ENCODE data around the gene TTBK2. TPM values are rescaled to one million over a fixed set of nuclear protein-coding genes. Genes with fewer than 3 reads are reported as not detected.

Gene TTBK2
- polyA plus RNA-seq, 1 of the 3 experiments (the other 2 are of a cell fraction) = 4.5 TPM

GRCh38 chr15:42854576-42854975, 66.0 kb downstream of the TTBK2 start:
- no peak for DNase-seq
- TF ChIP-seq SMC3 (IDR thresholded peaks at IDR 0.05; ENCODE audit: low read depth, low read length) (no peak), MAX (IDR thresholded peaks at IDR 0.05; ENCODE audit: low read depth) (no peak), FOSL2 (IDR thresholded peaks at IDR 0.05; ENCODE audit: borderline replicate concordance, low read depth) (no peak), NFIC (IDR thresholded peaks at IDR 0.05; ENCODE audit: borderline replicate concordance) (no peak), MEF2A (IDR thresholded peaks at IDR 0.05; ENCODE audit: borderline replicate concordance, low read depth) (no peak), RAD21 (IDR thresholded peaks at IDR 0.05; ENCODE audit: low read length) (no peak), FOXJ3 (CRISPR knock-in tag; IDR thresholded peaks at IDR 0.05) (no peak), TEAD4 (IDR thresholded peaks at IDR 0.05; ENCODE audit: borderline replicate concordance, insufficient read depth) (no peak), JUND (IDR thresholded peaks at IDR 0.05) (no peak), YY1 (IDR thresholded peaks at IDR 0.05; ENCODE audit: low read depth) (no peak), RXRA (IDR thresholded peaks at IDR 0.05; ENCODE audit: borderline replicate concordance, low read depth) (no peak), POLR2AphosphoS5 (IDR thresholded peaks at IDR 0.05; ENCODE audit: low read depth, low read length) (no peak), ZBTB33 (IDR thresholded peaks at IDR 0.05; ENCODE audit: borderline replicate concordance, low read depth) (no peak), GABPA (IDR thresholded peaks at IDR 0.05; ENCODE audit: low read depth) (no peak)
- Histone ChIP-seq H3K9me2 (no peaks in the 10 kb centered on the region), H3K79me2 (ENCODE audit: insufficient read depth) (peaks cover 8% of the 10 kb centered on the region; the same call in 1 of the 2 replicates), H3K4me3 (ENCODE audit: low read depth in 2 of 2, low read length in 1 of 2) (no peak overlapping the region), H3K9ac (no peak overlapping the region), H3K4me1 (ENCODE audit: control insufficient read depth in 1 of 2, insufficient read depth in 2 of 2, low read depth in 1 of 2, low read length in 1 of 2) (no peaks in the 10 kb centered on the region), H3K27me3 (ENCODE audit: insufficient read depth) (no peaks in the 10 kb centered on the region), H3F3A (replicated peaks; ENCODE audit: insufficient read depth) (no peaks in the 10 kb centered on the region), H2AFZ (ENCODE audit: low read depth) (no peak overlapping the region), H3K9me3 (no peaks in the 10 kb centered on the region), H3K4me2 (no peak overlapping the region), H3K27ac (ENCODE audit: low read depth in 2 of 2, low read length in 1 of 2) (no peak overlapping the region), H4K20me1 (ENCODE audit: insufficient read depth) (no peaks in the 10 kb centered on the region), H3K36me3 (replicated peaks in 1 of 2; ENCODE audit: control insufficient read depth in 1 of 2, insufficient read depth in 2 of 2, low read length in 1 of 2) (peaks cover 5 to 18% of the 10 kb centered on the region in 2 experiments)
- ChIA-PET POLR2A (no interaction called here), CTCF (no interaction called here)
- WGBS (ENCODE audit: low lambda C conversion rate) = 92% methylated on average over 3 of the region's 3 CpGs

- no peak for TF ChIP-seq USF1 (IDR thresholded peaks at IDR 0.05; ENCODE audit: borderline replicate concordance, low read depth)
- TF ChIP-seq MEF2A (IDR thresholded peaks at IDR 0.05; ENCODE audit: borderline replicate concordance, low read depth) = no peak
- no peak for TF ChIP-seq TAF1 (IDR thresholded peaks at IDR 0.05; ENCODE audit: borderline replicate concordance, low read depth, low read length)
- no peak for TF ChIP-seq USF2 (IDR thresholded peaks at IDR 0.05; ENCODE audit: borderline replicate concordance, low read depth, low read length)
- no peak for TF ChIP-seq JUND (IDR thresholded peaks at IDR 0.05)
- no peak for TF ChIP-seq YY1 (IDR thresholded peaks at IDR 0.05; ENCODE audit: low read depth)
- no peak for TF ChIP-seq CTCF (IDR thresholded peaks at IDR 0.05)
- no peak for TF ChIP-seq PBX3 (IDR thresholded peaks at IDR 0.05)
- TF ChIP-seq TEAD4 (IDR thresholded peaks at IDR 0.05; ENCODE audit: borderline replicate concordance, insufficient read depth) = no peak
- TF ChIP-seq EP300 (IDR thresholded peaks at IDR 0.05; ENCODE audit: borderline replicate concordance in 1 of 2, low read depth in 1 of 2, low read length in 1 of 2) = no peak
- TF ChIP-seq SMC3 (IDR thresholded peaks at IDR 0.05; ENCODE audit: low read depth, low read length) = no peak
- no peak for TF ChIP-seq ELF1 (IDR thresholded peaks at IDR 0.05)
- TF ChIP-seq MXI1 (IDR thresholded peaks at IDR 0.05; ENCODE audit: low read depth, low read length) = no peak
- no peak for DNase-seq
- Histone ChIP-seq H3K4me1 (ENCODE audit: control insufficient read depth in 1 of 2, insufficient read depth in 2 of 2, low read depth in 1 of 2, low read length in 1 of 2) (no peaks in the 10 kb centered on the region), H3K27ac (ENCODE audit: low read depth in 2 of 2, low read length in 1 of 2) (no peak overlapping the region), H3K9ac (no peak overlapping the region), H2AFZ (ENCODE audit: low read depth) (no peak overlapping the region), H3K4me3 (ENCODE audit: low read depth in 2 of 2, low read length in 1 of 2) (no peak overlapping the region), H3K9me3 (no peaks in the 10 kb centered on the region), H3K27me3 (ENCODE audit: insufficient read depth) (no peaks in the 10 kb centered on the region), H3K9me2 (no peaks in the 10 kb centered on the region), H3F3A (replicated peaks; ENCODE audit: insufficient read depth) (no peaks in the 10 kb centered on the region), H3K4me2 (no peak overlapping the region), H3K36me3 (replicated peaks in 1 of 2; ENCODE audit: control insufficient read depth in 1 of 2, insufficient read depth in 2 of 2, low read length in 1 of 2) (peaks cover 5 to 7% of the 10 kb centered on the region in 2 experiments), H3K79me2 (ENCODE audit: insufficient read depth) (no peaks in the 10 kb centered on the region), H4K20me1 (ENCODE audit: insufficient read depth) (no peaks in the 10 kb centered on the region)
- WGBS (ENCODE audit: low lambda C conversion rate) = 89% methylated on average over 2 of the region's 2 CpGs
- POLR2A ChIA-PET = no interaction called here
- CTCF ChIA-PET = no interaction called here
Observed at GRCh38 chr15:42849836-42850235, 70.7 kb downstream of the TTBK2 start.

Measured in SK-N-SH (cell line).